Stimulated activated CD4-positive, alpha-beta T cell treated with anti-CD3 and anti-CD28 coated beads, TNF-alpha, amount 100 ng/mL, for 48 hours (primary cell): Measurements from ENCODE around the gene AQP9.
"Not testable (repeated sequence)": the region's sequence is repeated elsewhere in the genome, so short reads cannot be mapped to it uniquely, and the experiment has no call there.

ENCODE experiments used
- DNase-seq, 3 donors: peaks; one replicate each; pipeline ENCODE4 v3.0.0-alpha.2; 2020; ENCODE audit warnings: low read depth in 3 of 3

Gene AQP9

GRCh38 chr15:58138106-58138505 lies at the start of gene AQP9:
Gene AQP9, plus strand, starts transcription at chr15:58138381. Its CDS starts 185 bp downstream, at chr15:58138566.
- no peak for DNase-seq

DNA sequence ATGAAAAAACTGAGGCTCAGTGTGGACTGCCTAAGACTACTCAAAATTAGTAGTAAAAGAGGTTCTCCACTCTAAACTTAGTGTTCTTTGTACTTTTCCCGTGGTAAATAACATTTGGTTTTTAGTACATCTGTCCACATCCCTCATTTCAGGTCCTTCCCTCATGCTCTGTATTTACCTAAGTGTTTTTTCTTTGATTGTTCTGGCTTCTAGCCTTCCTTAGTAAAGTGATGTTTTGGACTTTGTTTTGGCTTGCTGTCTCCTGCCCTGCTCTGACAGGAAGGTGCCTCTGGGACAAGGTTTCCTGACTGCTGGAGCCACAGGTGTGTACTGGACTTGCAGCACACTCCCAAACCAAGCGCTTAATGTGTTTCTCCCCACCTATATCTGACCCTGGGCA lies 42.8 kb upstream of the AQP9 start:
- no peak for DNase-seq

GRCh38 chr15:58096529-58097084 lies 41.6 kb upstream of the AQP9 start:
- no peak for DNase-seq

GRCh38 chr15:58103482-58103881 lies 34.7 kb upstream of the AQP9 start:
- no peak for DNase-seq

- no peak for DNase-seq
These were observed 30.1 kb upstream of the AQP9 start for GRCh38 chr15:58108117-58108516.

GRCh38 chr15:58109419-58109818 lies 28.8 kb upstream of the AQP9 start:
- no peak for DNase-seq

- no peak for DNase-seq
These were observed 27.0 kb upstream of the AQP9 start for GRCh38 chr15:58110999-58111717.

DNA sequence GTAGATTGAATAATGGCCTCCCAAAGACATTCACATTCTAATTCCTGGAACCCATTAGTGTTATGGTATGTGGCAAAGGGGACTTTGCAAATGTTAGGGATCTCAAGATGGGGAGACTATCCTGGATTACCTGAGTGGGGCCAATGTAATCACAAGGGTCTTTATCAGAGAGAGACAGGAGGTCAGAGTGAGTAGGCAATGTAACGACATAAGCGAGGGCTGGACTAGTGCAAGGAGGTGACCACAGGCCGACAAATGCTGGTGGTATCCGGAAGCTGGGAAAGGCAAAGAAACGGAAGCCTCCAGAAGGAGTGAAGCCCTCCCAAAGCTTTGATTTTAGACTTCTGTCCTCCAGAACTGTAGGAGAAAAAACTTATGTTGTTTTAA lies 26.5 kb upstream of the AQP9 start:
- DNase-seq, result no peak

DNA sequence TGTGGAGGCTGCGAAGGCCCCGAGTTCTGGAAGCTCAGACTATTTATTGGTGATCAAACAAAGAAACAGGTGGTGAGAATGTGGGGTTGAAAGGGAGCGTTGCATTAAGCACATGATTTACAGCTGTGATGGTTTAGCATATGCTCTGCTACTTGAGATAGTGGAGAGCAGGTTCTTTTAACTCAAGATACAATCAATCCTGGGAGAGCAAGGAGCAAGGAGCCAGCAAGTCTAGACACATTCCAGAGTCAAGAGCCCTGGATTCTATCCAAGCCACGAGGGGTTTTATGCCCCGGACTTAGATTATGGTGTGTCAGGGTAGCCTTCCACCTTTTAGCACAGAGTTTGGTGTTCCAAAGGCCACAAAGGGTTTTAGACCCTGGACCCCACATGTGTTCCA lies 24.8 kb upstream of the AQP9 start:
- not testable (repeated sequence) for DNase-seq

DNA sequence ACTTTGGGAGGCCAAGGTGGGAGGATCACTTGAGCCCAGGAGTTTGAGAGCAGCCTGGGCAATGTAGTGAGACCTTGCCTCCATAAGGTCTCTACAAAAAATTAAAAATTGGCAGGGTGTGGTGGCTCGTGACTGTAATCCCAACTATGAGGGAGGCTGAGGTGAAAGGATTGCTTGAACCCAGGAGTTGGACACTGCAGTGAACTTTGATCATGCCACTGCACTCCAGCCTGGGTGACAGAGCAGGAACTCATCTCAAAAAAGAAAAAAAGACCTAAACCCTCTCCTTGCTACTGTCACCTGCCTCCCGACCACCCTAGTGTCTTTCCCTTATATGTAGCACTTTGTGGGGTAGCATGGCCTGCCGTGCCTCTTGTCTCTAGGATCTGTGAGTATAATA lies 23.8 kb upstream of the AQP9 start:
- DNase-seq, result no peak

- DNase-seq, result no peak
These were observed 23.4 kb upstream of the AQP9 start for GRCh38 chr15:58114812-58115211.

DNA sequence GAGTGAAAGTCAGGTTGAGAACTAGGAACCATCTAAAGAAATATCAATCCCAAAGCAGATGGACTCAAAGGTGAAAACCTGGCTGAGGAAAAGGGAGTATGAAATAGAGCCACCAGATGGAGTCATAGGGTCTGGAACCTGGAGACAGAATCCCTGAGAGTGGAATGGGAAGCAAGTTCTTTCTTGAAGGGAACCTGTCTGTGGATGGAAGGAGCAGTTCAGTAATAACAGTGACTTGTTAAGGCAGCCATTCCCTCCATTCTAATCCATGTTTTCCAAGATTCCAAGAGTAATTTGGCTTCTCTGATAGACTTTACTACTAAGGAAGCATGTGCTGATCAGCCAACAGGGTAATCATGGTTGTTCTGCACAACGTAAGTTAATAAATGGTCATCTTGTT lies 22.5 kb upstream of the AQP9 start:
- DNase-seq, result no peak

DNA sequence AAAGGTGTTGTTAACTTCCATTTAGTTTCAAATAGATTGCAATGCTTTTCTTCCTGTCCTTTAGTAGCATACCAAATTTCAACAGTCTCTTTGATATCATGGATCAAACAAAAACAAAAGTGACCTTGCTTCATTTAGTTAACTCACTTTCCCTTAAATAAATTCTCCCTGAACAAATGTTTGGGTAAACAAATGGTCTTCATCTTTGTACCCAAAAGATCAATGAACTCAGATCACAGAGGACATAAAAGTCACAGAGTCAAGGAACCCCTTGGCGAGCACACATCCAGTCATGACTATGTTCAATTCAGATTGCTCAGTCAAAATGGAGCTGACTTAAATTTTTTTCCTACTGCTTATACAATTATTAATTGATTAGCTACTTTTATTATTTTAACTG lies 20.6 kb upstream of the AQP9 start:
- no peak for DNase-seq

GRCh38 chr15:58118272-58118671 lies 19.9 kb upstream of the AQP9 start:
- no peak for DNase-seq

DNA sequence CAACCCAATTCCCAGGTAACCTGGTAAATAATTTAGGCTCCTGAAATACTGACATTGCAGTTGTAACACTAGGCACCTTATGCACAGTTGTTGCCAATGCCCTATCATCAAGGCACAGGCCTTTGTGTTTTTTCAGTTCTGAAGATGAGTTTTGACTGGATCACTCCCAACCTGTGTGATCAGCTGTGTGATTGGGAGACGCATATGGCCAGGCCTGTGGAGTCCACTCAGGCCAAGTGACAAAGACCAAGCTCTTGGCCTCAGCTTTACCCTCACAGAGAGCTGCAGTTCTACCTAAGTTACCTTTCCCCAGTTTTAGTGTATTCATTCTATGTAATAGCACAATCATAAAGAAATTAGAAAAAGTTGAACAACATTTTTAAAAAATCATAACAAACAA lies 19.2 kb upstream of the AQP9 start:
- no peak for DNase-seq

- no peak for DNase-seq
These were observed 13.6 kb upstream of the AQP9 start for GRCh38 chr15:58124585-58124984.

GRCh38 chr15:58125333-58125732 lies 12.8 kb upstream of the AQP9 start:
- DNase-seq, result no peak

- no peak for DNase-seq
These were observed 3.3 kb upstream of the AQP9 start for GRCh38 chr15:58134886-58135285.

GRCh38 chr15:58135511-58136174 lies 2.5 kb upstream of the AQP9 start:
- no peak for DNase-seq

DNA sequence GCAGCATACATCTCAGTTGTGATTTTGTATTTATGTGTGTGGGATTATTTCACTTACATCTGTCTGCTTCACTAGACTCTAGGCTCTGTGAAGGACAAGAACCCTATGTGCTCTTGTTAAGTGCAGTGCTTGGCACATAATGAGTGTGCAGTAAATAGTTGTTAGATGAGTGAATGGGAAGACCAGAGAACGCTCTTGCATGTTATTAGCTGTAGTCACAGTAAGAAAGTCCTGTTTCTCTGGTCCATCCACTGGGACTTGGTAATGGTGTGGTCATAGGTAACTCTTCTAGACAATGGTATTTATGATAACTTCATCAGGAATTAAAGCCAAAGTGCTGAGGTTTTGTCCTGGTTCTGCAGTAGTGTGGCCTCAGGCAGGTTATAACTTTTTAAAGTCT lies 1.4 kb upstream of the AQP9 start:
- DNase-seq, result no peak

DNA sequence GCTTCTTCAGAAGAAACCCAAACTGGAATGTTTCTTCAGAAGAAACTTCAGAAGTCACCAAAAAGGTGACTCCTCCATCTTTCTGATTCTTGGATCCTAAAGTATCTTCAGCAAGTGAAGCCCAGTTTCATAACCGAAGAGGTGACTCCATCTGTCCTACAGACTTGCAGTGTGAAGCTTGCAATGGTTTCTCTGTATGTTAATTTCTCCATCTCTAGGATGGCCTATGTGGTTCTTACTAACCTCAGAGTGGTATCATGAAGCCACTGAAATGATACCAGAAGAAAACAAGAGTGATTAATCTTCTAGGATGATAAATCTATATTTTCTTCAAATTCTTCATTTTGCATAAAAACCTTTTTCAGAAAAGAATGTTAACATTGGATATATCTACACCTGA lies 495 bp upstream of the AQP9 start:
- DNase-seq, result no peak

DNA sequence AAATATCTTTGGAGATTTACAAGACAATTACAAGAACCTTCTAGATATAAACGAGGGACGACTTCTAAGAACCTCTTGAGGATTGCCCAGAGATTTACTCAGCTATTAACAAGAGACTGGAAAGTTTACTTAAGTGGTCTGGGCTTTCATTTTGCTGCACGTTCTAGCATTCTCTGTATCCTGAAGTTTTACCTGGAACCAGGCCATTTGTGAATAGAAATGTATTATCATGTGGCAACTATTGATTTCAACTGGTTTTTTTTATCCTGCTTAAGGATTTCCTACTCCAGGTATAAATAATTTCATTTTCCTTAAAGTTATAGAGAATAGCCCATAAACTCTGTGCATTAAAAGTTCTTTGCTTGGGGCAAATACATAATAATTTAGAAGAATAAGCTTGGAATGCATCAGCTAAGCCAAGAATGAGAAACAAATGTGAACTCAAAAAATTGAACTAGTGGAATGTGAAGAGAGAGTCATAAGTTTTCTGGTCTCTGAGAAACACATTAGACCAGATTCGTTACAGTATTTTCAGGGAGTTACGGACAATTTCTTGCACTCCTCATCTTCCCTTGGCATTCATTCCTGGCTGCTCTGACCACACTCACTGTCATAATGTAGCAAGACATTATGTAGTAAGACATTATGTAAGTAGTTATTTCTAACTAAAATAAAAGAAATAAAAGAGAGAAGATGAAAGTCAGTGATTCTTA lies 1.3 kb downstream of the AQP9 start:
- DNase-seq, result no peak
